HepG2 (cell line): ENCODE measurements around the gene ANKRD17. TPM values are rescaled to one million over a fixed set of nuclear protein-coding genes. Genes with fewer than 3 reads are reported as not detected.

ENCODE experiments used
- E2F5 ChIP-seq: sonication (generic); formaldehyde crosslinking; conservative IDR thresholded peaks from 2 replicates; pipeline ENCODE4 v1.4.0; 2020; ENCODE audit warnings: missing genetic modification reagents
- SNRNP70 ChIP-seq: fragments of 200-400 bp; formaldehyde crosslinking; IDR thresholded peaks from 2 replicates; pipeline ENCODE4 v1.6.1; 2017; ENCODE audit warnings: mild to moderate bottlenecking, low read depth, low read length, moderate library complexity
- ZBTB40 ChIP-seq, 2 experiments: fragments of 450-650 bp in 1 of 2; sonication (generic) in 1 of 2; formaldehyde crosslinking in 1 of 2; IDR thresholded peaks; 2 replicates each; pipeline versions ENCODE4 v1.6.1 to v1.8.0; 2016 to 2022; ENCODE audit warnings: antibody characterized with exemption in 1 of 2, mild to moderate bottlenecking in 1 of 2, missing genetic modification reagents in 1 of 2
- ZNF839 ChIP-seq: sonication (generic); formaldehyde crosslinking; IDR thresholded peaks from 2 replicates; pipeline ENCODE4 v1.4.0; 2020; ENCODE audit warnings: missing genetic modification reagents, mild to moderate bottlenecking, borderline replicate concordance
- ZNF879 ChIP-seq: sonication (generic); formaldehyde crosslinking; IDR thresholded peaks from 2 replicates; pipeline ENCODE4 v1.8.1; 2023; ENCODE audit warnings: missing genetic modification reagents
- ZSCAN25 ChIP-seq: sonication (generic); formaldehyde crosslinking; IDR thresholded peaks from 2 replicates; pipeline ENCODE4 v1.8.0; 2022; ENCODE audit warnings: mild to moderate bottlenecking, missing genetic modification reagents
- polyA plus RNA-seq, 8 experiments: library from polyadenylated mRNA; depleted of rRNA in 3 of 8; stranded (reverse) in 7 of 8; unstranded in 1 of 8; fragments of >200 nt; fragmentation: Illumina TruSeq in 4 of 8; extraction: Trizol in 4 of 8; gene quantifications; 2 replicates each; pipeline versions ENCODE4 v1.2.1 to v1.2.3, GENCODE V29; 2011 to 2016; ENCODE audit warnings: low read depth in 4 of 8, missing spikeins in 1 of 8, mixed read lengths in 1 of 8; ENCODE audit not compliant: insufficient read depth in 1 of 8
- total RNA-seq, 5 experiments: library from RNA; depleted of rRNA; stranded (reverse); fragments of >200 nt; fragmentation: Illumina TruSeq; extraction: Trizol; gene quantifications; 2 replicates each; pipeline ENCODE4 v1.2.3, GENCODE V29; 2016; ENCODE audit warnings: low read depth in 1 of 5

ANKRD17 gene
- total and polyA plus RNA-seq, 2 of the 13 experiments (the other 11 are each of a cell fraction or from before 2014, with no cell fraction given): 55.7 to 61.1 TPM

GRCh38 chr4:73152893-73153292, 105.7 kb downstream of the ANKRD17 start (continued):
- TF ChIP-seq E2F5 (CRISPR knock-in tag) (no peak), ZBTB40 (IDR thresholded peaks at IDR 0.05) (no peak), ZBTB40 (CRISPR knock-in tag; IDR thresholded peaks at IDR 0.05) (no peak), ZNF839 (no peak), ZSCAN25 (CRISPR knock-in tag) (no peak), ZNF879 (CRISPR knock-in tag) (no peak), SNRNP70 (no peak)
